Osteocyte (in vitro differentiated cells): ENCODE data around the gene APBA2. TPM values are rescaled to one million over a fixed set of nuclear protein-coding genes. Genes with fewer than 3 reads are reported as not detected.

Experiments
- DNase-seq: peaks from one replicate; pipeline ENCODE4 v3.0.0; 2021; ENCODE audit warnings: mixed read lengths; ENCODE audit not compliant: unreplicated experiment; ENCODE audit errors: extremely low spot score
- H3K27ac Mint-ChIP-seq: one replicate; pipeline ENCODE4 v1.8.0; 2021; ENCODE audit warnings: mild to moderate bottlenecking, mixed read lengths; ENCODE audit not compliant: unreplicated experiment
- H3K27me3 Mint-ChIP-seq: one replicate; pipeline ENCODE4 v1.8.0; 2021; ENCODE audit warnings: mixed read lengths; ENCODE audit not compliant: unreplicated experiment
- H3K36me3 Mint-ChIP-seq: one replicate; pipeline ENCODE4 v1.8.0; 2021; ENCODE audit warnings: mixed read lengths; ENCODE audit not compliant: unreplicated experiment
- H3K4me1 Mint-ChIP-seq: one replicate; pipeline ENCODE4 v1.8.0; 2021; ENCODE audit warnings: mixed read lengths; ENCODE audit not compliant: unreplicated experiment
- H3K4me3 Mint-ChIP-seq: one replicate; pipeline ENCODE4 v1.8.0; 2021; ENCODE audit warnings: mild to moderate bottlenecking, moderate library complexity, mixed read lengths; ENCODE audit not compliant: unreplicated experiment
- H3K9me3 Mint-ChIP-seq: one replicate; pipeline ENCODE4 v1.8.0; 2021; ENCODE audit warnings: mixed read lengths; ENCODE audit not compliant: unreplicated experiment
- CTCF ChIP-seq: fragments of 200-600 bp; sonication (generic); IDR thresholded peaks from 2 replicates; pipeline ENCODE4 v1.5.0; 2021; ENCODE audit warnings: antibody characterized with exemption, mild to moderate bottlenecking, moderate library complexity
- total RNA-seq: library from RNA; stranded (reverse); gene quantifications from 2 replicates; pipeline ENCODE4 v1.2.1, GENCODE V29; 2021

Gene APBA2
- total RNA-seq, 1 donor from 2014 or later: 23.5 TPM

- TF ChIP-seq CTCF: no peak
- H3K4me3 Mint-ChIP-seq: no peak overlapping the region
- H3K27me3 Mint-ChIP-seq: no peaks in the 10 kb centered on the region
- no peaks in the 10 kb centered on the region for H3K4me1 Mint-ChIP-seq
- no peak for DNase-seq
- H3K27ac Mint-ChIP-seq: no peak overlapping the region
- peaks cover 1% of the 10 kb centered on the region for H3K36me3 Mint-ChIP-seq
- H3K9me3 Mint-ChIP-seq: no peaks in the 10 kb centered on the region
Observed at GRCh38 chr15:28932361-28932760, 46.6 kb downstream of the APBA2 start.

DNA sequence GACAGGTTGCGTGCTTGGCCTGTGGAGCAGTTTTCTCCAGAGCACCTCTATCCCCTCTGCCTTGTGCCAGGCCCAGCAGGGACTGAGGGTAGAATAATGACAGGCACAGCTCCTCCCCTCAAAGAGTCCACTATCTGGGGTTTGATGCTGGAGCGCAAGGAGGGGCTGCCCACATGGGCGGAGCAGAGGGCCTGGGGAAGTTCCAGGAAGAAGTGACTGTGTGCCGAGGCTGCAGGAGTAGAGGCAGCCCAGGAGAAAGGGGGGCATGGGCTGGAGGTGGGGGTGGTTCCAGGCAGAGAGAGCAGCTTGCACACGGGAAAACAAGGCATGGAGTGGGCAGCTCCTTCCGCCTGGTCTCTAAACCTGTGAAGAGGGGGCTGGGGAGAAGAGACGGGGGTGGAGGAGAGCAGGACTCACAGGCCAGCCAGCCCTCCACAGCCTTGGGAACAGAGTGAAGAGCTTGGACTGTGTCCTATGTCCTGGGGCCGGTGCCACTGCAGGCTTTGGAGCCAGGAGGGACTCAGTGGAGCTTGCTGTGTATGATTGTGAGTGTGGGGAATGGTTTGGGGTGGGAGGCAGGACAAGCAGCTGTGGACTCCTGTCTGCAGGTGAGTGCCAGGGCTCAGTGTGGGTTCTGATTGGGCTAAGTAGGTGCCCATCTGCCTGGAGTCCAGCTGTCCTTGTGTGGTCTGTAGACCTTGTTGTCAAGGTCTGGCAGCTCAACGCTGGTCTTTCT lies 48.1 kb downstream of the APBA2 start:
- Mint-ChIP-seq H3K4me3 (no peak overlapping the region), H3K4me1 (no peaks in the 10 kb centered on the region), H3K27ac (no peak overlapping the region), H3K9me3 (no peaks in the 10 kb centered on the region), H3K27me3 (no peaks in the 10 kb centered on the region), H3K36me3 (peaks cover 1% of the 10 kb centered on the region)
- TF ChIP-seq CTCF: no peak
- no peak for DNase-seq

DNA sequence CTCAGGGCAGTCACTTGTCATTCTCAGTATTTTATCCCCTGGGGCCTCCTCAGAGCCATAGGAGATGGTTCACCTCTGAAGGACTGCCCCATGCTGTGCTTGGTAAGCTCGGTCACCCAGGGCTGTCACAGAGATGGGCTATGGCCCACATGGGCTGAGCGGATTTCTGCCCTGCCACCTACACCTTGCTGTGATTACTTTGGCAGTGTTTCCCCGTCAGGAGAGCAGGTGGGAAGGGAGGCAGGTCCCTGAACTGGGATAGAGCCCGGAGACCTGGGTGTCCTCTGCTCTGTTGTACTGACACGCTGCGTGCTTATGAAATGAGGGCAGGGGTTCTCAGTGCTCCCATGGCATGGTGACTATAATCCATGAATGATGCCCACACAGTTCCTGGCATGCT lies 48.9 kb downstream of the APBA2 start:
- H3K36me3 Mint-ChIP-seq: no peaks in the 10 kb centered on the region

GRCh38 chr15:28935316-28935715 lies 49.5 kb downstream of the APBA2 start:
- no peaks in the 10 kb centered on the region for H3K27me3 Mint-ChIP-seq
- peak; percentile 16 for TF ChIP-seq CTCF
- H3K4me1 Mint-ChIP-seq: peaks cover 7% of the 10 kb centered on the region
- no peaks in the 10 kb centered on the region for H3K9me3 Mint-ChIP-seq
- no peaks in the 10 kb centered on the region for H3K36me3 Mint-ChIP-seq
- H3K27ac Mint-ChIP-seq: no peak overlapping the region
- DNase-seq: no peak
- no peak overlapping the region for H3K4me3 Mint-ChIP-seq

More for the DNA sequence above, 48.9 kb downstream of the APBA2 start:
- H3K27me3 Mint-ChIP-seq: no peaks in the 10 kb centered on the region
- H3K27ac Mint-ChIP-seq: no peak overlapping the region
- H3K4me3 Mint-ChIP-seq: no peak overlapping the region
- no peaks in the 10 kb centered on the region for H3K9me3 Mint-ChIP-seq
- no peak for TF ChIP-seq CTCF
- no peak for DNase-seq
- H3K4me1 Mint-ChIP-seq: peaks cover 1% of the 10 kb centered on the region

DNA sequence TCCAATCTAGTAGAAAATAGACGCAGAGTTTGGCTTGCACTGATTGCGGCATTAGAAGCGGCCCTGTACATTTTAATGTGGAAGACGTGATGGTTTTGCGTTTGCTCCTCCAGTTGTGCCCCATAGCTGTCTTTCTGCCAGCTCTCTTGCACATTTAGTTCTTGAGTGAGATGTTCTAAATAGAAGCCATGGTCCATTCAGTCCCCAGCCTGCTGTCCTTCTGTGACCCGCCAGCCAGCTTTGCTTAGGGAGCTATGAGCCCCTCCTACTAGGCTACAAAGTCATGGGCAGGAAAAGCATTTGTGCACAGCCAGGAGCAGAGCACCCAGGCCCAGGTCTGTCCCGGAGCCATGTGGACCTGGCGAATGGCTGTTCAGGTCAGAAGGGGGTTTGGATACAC lies 50.3 kb downstream of the APBA2 start:
- Mint-ChIP-seq H3K27me3 (no peaks in the 10 kb centered on the region), H3K9me3 (no peaks in the 10 kb centered on the region), H3K4me3 (no peak overlapping the region), H3K4me1 (peaks cover 10% of the 10 kb centered on the region), H3K36me3 (no peaks in the 10 kb centered on the region), H3K27ac (no peak overlapping the region)
- DNase-seq: no peak
- no peak for TF ChIP-seq CTCF
